Activated CD4-positive, CD25-positive, alpha-beta regulatory T cell treated with anti-CD3 and anti-CD28 coated beads, Interleukin-2, amount 50 U/mL, for 72 hours (primary cell): ENCODE data around the gene HELQ.

Source experiments
- DNase-seq: peaks from one replicate; pipeline ENCODE4 v3.0.0; 2021

HELQ gene

GRCh38 chr4:83370640-83370906, 85.0 kb downstream of the HELQ start:
- DNase-seq = no peak

GRCh38 chr4:83369831-83370639, 85.6 kb downstream of the HELQ start:
- no peak for DNase-seq

DNA sequence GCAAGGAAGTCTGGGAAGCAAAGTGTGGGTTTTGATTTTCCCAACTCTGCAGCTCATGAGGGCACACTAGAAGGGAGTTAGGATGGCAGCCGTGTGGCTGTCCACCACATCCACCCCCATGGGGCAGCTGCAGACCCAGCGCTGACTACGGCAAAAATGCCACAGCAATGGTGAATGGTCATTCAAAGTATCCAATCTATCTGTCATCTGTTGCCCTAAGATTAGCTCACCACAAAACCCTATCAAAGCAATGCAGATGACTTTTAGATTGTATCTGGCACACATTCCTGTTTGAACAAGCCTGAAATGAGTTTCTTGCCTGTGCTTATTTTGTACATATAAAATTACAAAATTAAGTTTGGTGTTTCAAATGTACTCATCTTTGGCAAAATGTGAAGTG, 91.3 kb downstream of the HELQ start:
- no peak for DNase-seq

GRCh38 chr4:83362492-83363329, 92.9 kb downstream of the HELQ start:
- DNase-seq = no peak

GRCh38 chr4:83361416-83362103, 94.1 kb downstream of the HELQ start:
- DNase-seq = no peak

- no peak for DNase-seq
Measured at GRCh38 chr4:83360018-83360417, 95.6 kb downstream of the HELQ start.

- DNase-seq = no peak
Measured at GRCh38 chr4:83358410-83358809, 97.2 kb downstream of the HELQ start.
